ENCODE data around the gene LAMA5.

DNA sequence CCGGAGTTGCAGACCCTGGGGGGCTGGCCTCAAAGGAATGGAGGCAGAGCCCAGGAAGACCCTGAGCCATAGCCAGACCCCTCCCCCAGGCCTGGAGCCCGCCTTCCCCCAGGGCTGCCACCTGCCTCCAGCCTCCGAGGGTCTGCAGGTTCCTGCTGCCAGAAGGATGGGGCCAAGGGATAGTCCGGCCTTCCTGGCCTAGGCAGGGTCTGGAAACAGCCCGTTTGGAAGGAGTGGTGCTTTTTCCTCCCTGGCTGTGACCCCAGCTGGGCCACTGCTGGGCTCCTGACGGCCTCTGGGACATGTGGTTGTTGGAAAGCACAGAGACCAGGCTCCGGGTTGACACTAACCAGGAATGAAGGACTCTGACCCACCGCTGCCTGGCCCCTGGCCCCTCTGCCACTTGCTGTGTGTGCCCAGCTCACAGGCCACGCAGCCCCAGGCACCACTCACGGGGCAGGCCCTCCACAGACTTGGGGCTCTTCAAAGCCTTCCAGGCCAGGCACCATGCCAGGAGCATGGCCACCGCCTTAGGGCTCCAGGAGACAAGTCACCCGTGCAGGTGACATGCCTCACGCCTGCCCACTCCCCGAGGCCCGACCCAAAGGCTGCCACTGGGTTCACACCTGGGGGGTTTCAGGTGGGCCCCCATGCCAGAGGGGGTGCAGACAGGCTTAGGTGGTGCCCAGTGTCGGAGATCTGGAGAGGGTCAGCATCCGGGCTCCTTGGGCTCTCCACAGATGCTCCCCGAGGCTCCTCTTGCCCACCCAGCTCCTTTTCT lies 3.9 kb upstream of the LAMA5 start:
- no peak for TF ChIP-seq CTCF (IDR thresholded peaks at IDR 0.05; ENCODE audit: poor library complexity)
- no peak for TF ChIP-seq EZH2phosphoT487 (IDR thresholded peaks at IDR 0.05; ENCODE audit: low read depth, severe bottlenecking, unreplicated experiment)
- TF ChIP-seq EZH2 (IDR thresholded peaks at IDR 0.05; ENCODE audit: borderline replicate concordance): no peak
